Fibroblast of lung (primary cell): ENCODE data around the gene PSTK. TPM values are rescaled to one million over a fixed set of nuclear protein-coding genes. Genes with fewer than 3 reads are reported as not detected.

Source experiments
- DNase-seq, 2 donors: peaks; one replicate each; pipeline versions ENCODE4 v3.0.0 to v3.0.0-alpha.2; 2010; ENCODE audit warnings: low read depth in 2 of 2
- H2AFZ ChIP-seq: 2 replicates; pipeline ENCODE4 v1.5.1; 2012; ENCODE audit warnings: low read length, control low read depth, inconsistent platforms
- H3K27ac ChIP-seq: 2 replicates; pipeline ENCODE4 v1.5.1; 2011; ENCODE audit warnings: low read length, control low read depth; ENCODE audit not compliant: insufficient read depth
- H3K27me3 ChIP-seq: 2 replicates; pipeline ENCODE4 v1.5.1; 2011; ENCODE audit warnings: mild to moderate bottlenecking, low read length; ENCODE audit not compliant: control insufficient read depth, insufficient read depth
- H3K36me3 ChIP-seq: 2 replicates; pipeline ENCODE4 v1.5.1; 2011; ENCODE audit warnings: low read length; ENCODE audit not compliant: control insufficient read depth, insufficient read depth
- H3K4me1 ChIP-seq: 2 replicates; pipeline ENCODE4 v1.5.1; 2011; ENCODE audit warnings: low read length; ENCODE audit not compliant: control insufficient read depth, insufficient read depth; ENCODE audit errors: extremely low read depth
- H3K4me2 ChIP-seq: 2 replicates; pipeline ENCODE4 v1.5.1; 2011; ENCODE audit warnings: low read length, control low read depth; ENCODE audit not compliant: insufficient read depth; ENCODE audit errors: extremely low read depth
- H3K4me3 ChIP-seq, 4 experiments: fragments of 200-600 bp in 1 of 4; sonication (generic) in 1 of 4; replicated peaks in 1 of 4; 2 replicates each; pipeline ENCODE4 v1.5.1; 2011 to 2016; ENCODE audit warnings: low read length in 4 of 4, low read depth in 3 of 4, mild to moderate bottlenecking in 3 of 4, control low read depth in 2 of 4, inconsistent platforms in 1 of 4, mixed read lengths in 1 of 4; ENCODE audit not compliant: insufficient read depth in 1 of 4; ENCODE audit errors: control extremely low read depth in 1 of 4
- H3K79me2 ChIP-seq: 2 replicates; pipeline ENCODE4 v1.5.1; 2012; ENCODE audit warnings: mild to moderate bottlenecking, low read length, inconsistent platforms; ENCODE audit not compliant: control insufficient read depth, insufficient read depth
- H3K9ac ChIP-seq: 2 replicates; pipeline ENCODE4 v1.5.1; 2011; ENCODE audit warnings: mild to moderate bottlenecking, low read length, control low read depth; ENCODE audit not compliant: insufficient read depth
- H3K9me3 ChIP-seq: 2 replicates; pipeline ENCODE4 v1.5.1; 2012; ENCODE audit warnings: low read depth, low read length; ENCODE audit not compliant: control insufficient read depth, insufficient read depth
- H4K20me1 ChIP-seq: 2 replicates; pipeline ENCODE4 v1.5.1; 2011; ENCODE audit warnings: low read length; ENCODE audit not compliant: control insufficient read depth, insufficient read depth; ENCODE audit errors: extremely low read depth
- EZH2 ChIP-seq: IDR thresholded peaks from 2 replicates; pipeline ENCODE4 v1.5.1; 2012; ENCODE audit warnings: low read length, control low read depth, mild to moderate bottlenecking; ENCODE audit errors: missing control alignments
- polyA plus RNA-seq, 2 donors: library from polyadenylated mRNA; depleted of rRNA in 1 of 2; stranded (reverse) in 1 of 2; unstranded in 1 of 2; fragments of >200 nt; gene quantifications; 2 replicates each; pipeline ENCODE4 v1.2.1, GENCODE V29; 2011 to 2012; ENCODE audit warnings: missing spikeins in 1 of 2
- total RNA-seq: library from RNA; depleted of rRNA; stranded (reverse); fragments of >200 nt; gene quantifications from 2 replicates; pipeline ENCODE4 v1.2.1, GENCODE V29; 2014
- TF ChIP-seq, protein P1 (sequence below), 2 donors: IDR thresholded peaks in 1 of 2; conservative IDR thresholded peaks in 1 of 2; 1 replicate in 1 of 2; 2 replicates in 1 of 2; pipeline ENCODE4 v1.5.1; 2011 to 2012; ENCODE audit warnings: low read length in 2 of 2, control low read depth in 1 of 2, inconsistent platforms in 1 of 2, low read depth in 1 of 2, mild to moderate bottlenecking in 1 of 2

Gene PSTK
- total and polyA plus RNA-seq, 2 donors (not counting 1 experiment from before 2014, with no cell fraction given) = 5.1 to 6.4 TPM

GRCh38 chr10:123019941-123020703 is 39.9 kb downstream of the PSTK start:
- H3K36me3 ChIP-seq = no peaks in the 10 kb centered on the region

GRCh38 chr10:123021517-123021916 is 41.3 kb downstream of the PSTK start:
- no peak overlapping the region for H2AFZ ChIP-seq
- no peak for TF ChIP-seq EZH2
- TF ChIP-seq, protein P1, sequence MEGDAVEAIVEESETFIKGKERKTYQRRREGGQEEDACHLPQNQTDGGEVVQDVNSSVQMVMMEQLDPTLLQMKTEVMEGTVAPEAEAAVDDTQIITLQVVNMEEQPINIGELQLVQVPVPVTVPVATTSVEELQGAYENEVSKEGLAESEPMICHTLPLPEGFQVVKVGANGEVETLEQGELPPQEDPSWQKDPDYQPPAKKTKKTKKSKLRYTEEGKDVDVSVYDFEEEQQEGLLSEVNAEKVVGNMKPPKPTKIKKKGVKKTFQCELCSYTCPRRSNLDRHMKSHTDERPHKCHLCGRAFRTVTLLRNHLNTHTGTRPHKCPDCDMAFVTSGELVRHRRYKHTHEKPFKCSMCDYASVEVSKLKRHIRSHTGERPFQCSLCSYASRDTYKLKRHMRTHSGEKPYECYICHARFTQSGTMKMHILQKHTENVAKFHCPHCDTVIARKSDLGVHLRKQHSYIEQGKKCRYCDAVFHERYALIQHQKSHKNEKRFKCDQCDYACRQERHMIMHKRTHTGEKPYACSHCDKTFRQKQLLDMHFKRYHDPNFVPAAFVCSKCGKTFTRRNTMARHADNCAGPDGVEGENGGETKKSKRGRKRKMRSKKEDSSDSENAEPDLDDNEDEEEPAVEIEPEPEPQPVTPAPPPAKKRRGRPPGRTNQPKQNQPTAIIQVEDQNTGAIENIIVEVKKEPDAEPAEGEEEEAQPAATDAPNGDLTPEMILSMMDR (conservative IDR thresholded peaks at IDR 0.05 in 1 of 2, IDR thresholded peaks at IDR 0.05 in 1 of 2; ENCODE audit: low read depth in 1 of 2, low read length in 2 of 2) = peak; percentile 3 to 49
- H3K4me3 ChIP-seq = no peak overlapping the region
- no peaks in the 10 kb centered on the region for H3K27me3 ChIP-seq
- H3K4me2 ChIP-seq = no peak overlapping the region
- no peaks in the 10 kb centered on the region for H3K9me3 ChIP-seq
- H3K36me3 ChIP-seq = no peaks in the 10 kb centered on the region
- H3K4me1 ChIP-seq = no peaks in the 10 kb centered on the region
- peak in 1 of 2 donors; percentile 24 for DNase-seq
- H3K9ac ChIP-seq = no peak overlapping the region
- no peaks in the 10 kb centered on the region for H4K20me1 ChIP-seq
- H3K79me2 ChIP-seq = no peaks in the 10 kb centered on the region
- H3K27ac ChIP-seq = no peak overlapping the region

More at GRCh38 chr10:123019941-123020703, 39.9 kb downstream of the PSTK start:
- DNase-seq = no peak
- Histone ChIP-seq H3K27me3 (no peaks in the 10 kb centered on the region), H3K4me1 (no peaks in the 10 kb centered on the region), H3K4me3 (no peak overlapping the region), H2AFZ (no peak overlapping the region), H4K20me1 (no peaks in the 10 kb centered on the region), H3K9me3 (no peaks in the 10 kb centered on the region), H3K4me2 (no peak overlapping the region), H3K27ac (no peak overlapping the region), H3K79me2 (no peaks in the 10 kb centered on the region), H3K9ac (no peak overlapping the region)
- TF ChIP-seq, protein P1 (conservative IDR thresholded peaks at IDR 0.05 in 1 of 2, IDR thresholded peaks at IDR 0.05 in 1 of 2; ENCODE audit: low read depth in 1 of 2, low read length in 2 of 2) = no peak
- no peak for TF ChIP-seq EZH2

DNA sequence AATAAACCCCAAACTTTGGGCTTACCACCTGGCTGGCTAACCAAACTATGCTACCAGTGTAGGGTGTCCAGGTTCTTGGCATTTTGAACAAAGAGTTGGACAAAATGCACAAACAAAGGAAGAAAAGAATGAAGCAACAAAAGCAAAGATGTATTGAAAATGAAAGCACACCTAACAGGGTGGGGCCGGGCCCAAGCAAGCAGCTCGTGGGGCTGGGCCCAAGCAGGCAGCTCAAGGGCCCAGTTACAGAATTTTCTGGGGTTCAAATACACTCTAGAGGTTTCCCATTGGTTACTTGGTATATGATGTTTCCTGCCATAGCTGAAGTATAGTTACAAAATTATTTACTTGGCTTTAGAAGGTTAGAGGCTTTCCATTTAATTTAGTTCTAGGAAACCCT is 44.3 kb downstream of the PSTK start:
- Histone ChIP-seq H3K36me3 (no peaks in the 10 kb centered on the region), H3K27me3 (no peaks in the 10 kb centered on the region), H3K4me1 (no peaks in the 10 kb centered on the region), H3K79me2 (no peaks in the 10 kb centered on the region), H3K9me3 (no peaks in the 10 kb centered on the region), H3K4me3 (no peak overlapping the region), H3K4me2 (no peak overlapping the region), H2AFZ (no peak overlapping the region), H4K20me1 (no peaks in the 10 kb centered on the region), H3K27ac (no peak overlapping the region), H3K9ac (no peak overlapping the region)
- no peak for TF ChIP-seq EZH2
- TF ChIP-seq, protein P1 (conservative IDR thresholded peaks at IDR 0.05 in 1 of 2, IDR thresholded peaks at IDR 0.05 in 1 of 2; ENCODE audit: low read depth in 1 of 2, low read length in 2 of 2) = no peak
- DNase-seq = no peak
